ENCODE measurements around the gene SRBD1.

GRCh38 chr2:45567974-45568789 lies 42.9 kb downstream of the SRBD1 start:
- TF ChIP-seq CBFB (CRISPR knock-in tag; IDR thresholded peaks at IDR 0.05; ENCODE audit: low read depth) (no peak), ERG (CRISPR knock-in tag; IDR thresholded peaks at IDR 0.05) (no peak), CTCF (IDR thresholded peaks at IDR 0.05) (no peak), E2F1 (CRISPR knock-in tag; IDR thresholded peaks at IDR 0.05) (no peak), ZNF263 (CRISPR knock-in tag; IDR thresholded peaks at IDR 0.05; ENCODE audit: low read depth) (no peak), EMX1 (CRISPR knock-in tag; IDR thresholded peaks at IDR 0.05) (no peak), NFATC4 (CRISPR knock-in tag; IDR thresholded peaks at IDR 0.05) (no peak), KAT7 (CRISPR knock-in tag; IDR thresholded peaks at IDR 0.05; ENCODE audit: borderline replicate concordance) (no peak)

Measured in WTC11 (cell line).